Measurements from ENCODE around the gene RPS2.

RPS2 gene

DNA sequence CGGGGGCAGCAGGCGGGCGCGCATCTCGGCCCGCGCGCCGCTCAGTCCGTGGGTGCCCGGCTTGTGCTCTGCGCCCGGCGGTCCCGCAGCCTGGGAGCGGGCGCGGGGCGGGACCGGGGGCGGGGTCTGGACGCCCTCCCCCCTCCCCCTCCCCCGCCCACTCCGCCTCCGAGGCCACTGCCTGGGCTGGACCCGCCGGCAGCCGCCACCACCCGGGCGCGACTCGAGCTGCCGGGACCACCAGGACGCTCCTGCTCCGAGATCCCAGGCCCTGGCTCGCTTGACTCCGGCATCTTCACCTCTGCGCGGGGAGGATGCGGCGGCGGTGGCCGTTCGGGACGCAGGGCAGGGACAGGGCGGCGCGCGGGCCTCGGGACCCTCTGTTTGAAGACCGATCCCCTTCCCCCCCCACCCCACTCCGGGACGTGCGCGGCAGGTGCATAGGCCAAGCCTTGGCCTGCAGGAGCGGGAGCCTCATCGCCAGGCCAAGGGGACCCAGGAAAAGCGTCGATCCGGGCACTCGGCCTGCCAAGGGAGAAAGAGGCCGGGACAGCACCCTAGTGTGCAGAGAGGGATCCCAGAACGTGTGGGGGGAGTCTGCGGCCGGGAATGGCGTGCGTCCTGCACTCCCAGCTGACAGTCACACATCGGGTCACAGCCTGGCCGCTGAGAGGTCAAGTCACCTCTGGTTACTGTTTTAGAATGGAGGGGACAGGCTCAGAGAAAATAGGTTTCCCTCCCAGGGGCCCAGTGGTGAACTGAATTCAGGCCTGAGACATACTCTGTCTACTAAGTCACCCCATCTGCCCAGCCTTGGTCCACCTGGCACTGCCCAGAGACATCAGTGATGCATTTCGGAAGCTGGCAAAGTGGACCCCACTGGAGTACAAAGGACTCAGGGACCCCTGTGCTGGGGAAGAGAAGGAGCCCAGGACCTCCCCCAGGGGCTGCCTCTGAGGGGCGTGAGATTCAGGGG, 46.0 kb downstream of the RPS2 start, which contains the start of gene HS3ST6:
HS3ST6 (minus strand) TSS at position 65 of the 976 bp plus-strand sequence. CDS start 92 bp downstream, outside the sequence.
- DNase-seq (ENCODE audit: low read depth) = no peak

DNA sequence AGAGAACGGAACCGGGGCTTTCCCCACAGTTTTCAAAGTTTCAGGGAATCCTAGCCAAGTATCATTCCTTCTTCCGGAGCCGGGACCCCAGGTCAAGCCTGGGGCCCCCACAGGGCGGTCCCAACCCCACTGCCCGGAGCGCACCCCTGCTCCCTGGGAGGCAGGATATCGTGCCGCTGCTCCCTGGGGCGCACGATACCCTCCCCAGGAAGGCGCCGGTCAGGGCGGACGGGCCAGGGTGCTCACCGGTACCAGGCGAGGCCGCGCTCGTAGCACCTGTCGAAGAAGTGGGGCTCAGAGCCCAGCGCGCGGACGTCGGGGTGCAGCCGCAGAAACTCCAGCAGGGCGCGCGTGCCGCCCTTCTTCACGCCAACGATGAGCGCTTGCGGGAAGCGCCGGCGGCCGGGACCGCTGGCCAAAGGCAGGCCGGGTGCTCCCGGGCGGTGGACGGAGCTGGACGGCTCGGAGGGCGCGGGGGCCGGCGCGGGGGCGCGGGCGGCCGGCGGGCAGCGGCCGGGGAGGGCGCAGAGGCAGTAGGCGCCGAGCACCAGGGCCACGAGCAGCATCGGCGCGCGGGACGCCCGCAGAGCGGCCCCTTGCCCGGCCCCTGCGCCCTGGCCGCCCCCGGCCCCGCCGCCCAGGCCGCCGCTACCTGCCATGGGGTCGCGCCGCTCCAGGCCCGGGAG, 46.8 kb downstream of the RPS2 start:
- no peak for DNase-seq (ENCODE audit: low read depth)

DNA sequence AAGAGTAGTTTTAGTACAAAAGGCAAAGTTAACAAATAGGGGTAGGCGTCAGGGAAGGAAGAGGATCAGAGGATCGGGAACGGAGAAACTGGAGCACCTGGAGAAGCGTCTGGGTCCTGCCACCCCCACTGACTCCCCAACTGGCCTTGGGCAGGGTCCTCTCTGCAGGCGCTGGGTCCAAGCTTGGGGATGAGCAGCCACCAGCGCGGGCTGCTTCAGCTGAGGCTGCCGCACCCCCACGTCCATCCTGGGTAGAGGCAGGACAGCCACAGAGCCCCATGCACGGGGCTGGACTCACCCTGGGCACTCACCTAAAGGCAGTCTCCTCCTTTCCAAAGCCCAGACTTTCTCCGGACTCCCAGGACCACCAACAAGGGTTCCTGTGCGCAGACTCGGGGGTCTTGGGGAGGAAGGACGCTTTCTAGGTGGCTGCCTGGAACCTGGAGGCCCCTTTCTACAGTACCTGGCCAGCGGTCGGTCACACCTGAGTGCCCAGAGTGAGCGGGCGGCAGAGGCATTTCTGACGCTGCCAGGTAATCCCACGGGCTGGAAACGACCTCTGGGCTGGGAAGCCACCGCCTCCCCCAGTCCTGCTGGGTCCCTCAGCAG, 47.5 kb downstream of the RPS2 start:
- DNase-seq (ENCODE audit: low read depth) = no peak

DNA sequence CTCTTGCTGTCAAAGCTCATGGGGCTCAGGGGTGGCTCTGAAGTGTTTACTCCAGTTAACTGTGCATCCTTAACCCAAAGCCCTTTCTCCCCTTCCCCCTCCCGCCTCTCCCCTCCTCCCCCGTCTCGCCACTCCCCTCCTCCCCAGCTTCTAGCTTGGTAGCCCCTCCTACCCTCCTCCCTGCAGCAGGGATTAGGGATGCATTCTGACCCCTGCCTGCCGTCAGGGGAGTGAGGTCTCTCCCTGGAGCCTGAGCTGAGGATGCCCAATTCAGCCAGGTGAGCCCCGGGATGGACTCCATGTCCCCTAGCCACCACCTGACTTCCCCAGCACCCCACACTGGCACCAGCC, 48.0 kb downstream of the RPS2 start:
- no peak for DNase-seq (ENCODE audit: low read depth)

DNA sequence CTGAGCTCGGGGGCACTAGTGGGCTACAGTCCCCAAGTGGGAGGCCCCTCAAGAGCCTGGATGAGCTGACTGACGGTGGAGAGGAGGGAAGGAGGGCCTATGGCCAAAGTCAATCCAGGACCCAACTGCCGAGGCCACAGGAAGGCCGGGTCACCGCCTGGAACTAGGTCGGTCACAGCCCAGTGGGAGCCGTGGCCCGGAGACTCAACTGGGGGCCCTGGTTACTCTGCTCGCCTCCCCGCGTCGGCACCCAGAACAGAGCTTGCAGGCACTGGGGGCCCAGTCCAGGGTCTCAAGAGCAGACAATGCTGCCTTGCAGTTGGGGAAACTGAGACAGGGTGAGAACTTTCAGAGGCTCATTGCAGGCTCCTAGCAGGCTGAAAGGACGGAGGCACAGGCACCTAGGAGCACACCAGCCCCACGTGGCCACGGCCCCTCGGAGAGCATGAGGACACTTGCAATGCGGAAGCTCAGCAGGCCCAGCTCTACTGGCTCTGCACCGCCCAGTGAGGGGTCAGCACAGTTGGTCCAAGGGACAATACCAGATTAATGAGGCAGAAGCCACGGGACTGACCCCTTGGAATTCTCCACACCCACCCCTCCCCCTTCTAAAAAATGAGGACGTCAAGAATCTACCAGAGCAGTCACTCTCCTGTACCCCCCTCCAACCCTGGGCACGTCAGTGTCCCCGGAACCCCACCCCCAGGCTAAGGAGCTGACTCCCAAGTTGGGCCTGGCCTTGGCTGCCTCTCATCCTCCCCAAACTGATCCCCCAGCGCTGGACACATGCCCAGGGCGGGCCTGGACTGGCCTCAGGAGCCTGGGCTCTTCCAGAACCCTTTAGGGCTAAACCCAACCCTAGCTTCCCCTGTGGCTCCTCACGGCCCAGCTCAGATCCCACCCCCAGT, 48.6 kb downstream of the RPS2 start:
- DNase-seq (ENCODE audit: low read depth) = no peak

DNA sequence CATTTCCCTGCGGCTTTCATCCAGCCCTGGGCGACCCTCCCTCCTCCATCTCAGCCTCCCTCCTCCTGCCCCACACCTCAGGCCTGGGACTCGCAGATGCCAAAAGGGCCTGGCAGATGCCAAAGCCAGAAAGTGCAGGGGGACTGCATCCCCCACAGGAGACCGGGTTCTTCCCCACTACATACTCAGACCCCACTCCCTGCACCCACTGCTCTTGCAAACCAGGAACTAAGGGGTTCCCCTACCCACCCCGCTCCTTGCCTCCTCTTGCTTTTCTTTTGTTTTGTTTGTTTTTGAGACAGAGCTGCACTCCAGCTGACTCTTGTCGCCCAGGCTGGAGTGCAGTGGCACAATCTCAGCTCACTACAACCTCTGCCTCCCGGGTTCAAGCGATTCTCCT, 49.6 kb downstream of the RPS2 start:
- no peak for DNase-seq (ENCODE audit: low read depth)

DNA sequence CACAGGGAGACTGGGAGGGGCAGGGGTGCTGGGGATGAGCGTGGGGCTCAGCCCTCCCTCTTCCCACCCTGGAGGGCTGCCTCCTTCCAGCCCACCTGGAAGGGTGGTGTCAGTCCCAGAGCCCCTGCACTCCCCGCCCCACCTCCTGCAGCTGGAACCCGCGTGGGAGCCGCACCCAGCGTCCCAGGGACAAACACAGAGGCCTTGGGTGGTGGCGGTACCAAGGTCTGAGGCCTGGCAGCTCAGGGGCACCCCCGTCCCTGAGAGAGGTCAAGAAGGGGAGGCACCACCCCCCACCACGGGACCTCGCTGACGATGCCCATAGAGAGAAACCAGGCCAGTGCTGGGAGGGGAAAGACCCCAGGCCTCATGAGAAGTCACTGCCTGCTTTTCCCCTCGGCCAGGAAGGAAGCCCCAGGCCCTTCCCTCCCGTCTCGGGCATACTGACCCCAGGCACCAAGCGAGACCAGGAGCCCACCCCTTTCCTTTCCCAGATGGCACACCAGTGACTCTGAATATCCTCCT, 50.5 kb downstream of the RPS2 start:
- DNase-seq (ENCODE audit: low read depth) = no peak

DNA sequence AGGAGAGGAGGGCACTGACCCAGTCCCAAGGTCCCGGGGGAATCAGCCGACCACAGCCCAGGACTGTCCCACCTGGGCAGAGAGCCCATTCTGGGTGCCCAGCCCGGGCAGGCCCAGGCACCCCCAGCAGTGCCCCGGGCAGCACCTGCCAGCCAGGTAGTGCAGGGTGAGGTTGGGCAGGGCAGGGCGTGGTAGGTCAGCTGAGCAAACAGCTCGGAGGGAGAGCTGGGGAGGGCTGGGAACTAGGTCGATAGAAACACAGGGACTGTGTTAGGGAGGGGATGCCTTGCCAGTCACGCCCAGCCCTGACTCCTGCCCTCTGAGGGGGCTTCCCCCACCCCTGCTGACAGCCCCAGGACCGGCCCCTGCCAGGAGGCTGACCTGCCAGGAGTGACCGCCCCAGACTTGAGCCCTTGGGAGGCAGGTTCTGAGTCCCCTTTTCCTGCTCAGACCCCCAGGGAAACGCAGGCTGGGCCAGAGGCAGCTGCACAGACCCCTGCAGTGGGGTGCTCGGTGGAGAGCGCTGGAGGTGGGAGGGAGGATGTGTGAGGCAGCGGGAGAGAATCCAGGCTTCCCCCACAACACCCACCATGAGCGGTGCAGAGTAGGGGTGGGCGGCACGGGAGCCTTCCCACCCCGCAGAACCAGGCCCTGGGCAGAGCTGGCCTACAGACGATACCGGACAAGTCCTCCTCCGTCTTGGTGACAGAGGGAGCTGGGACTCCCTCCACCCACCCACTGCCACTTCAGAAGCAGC, 51.1 kb downstream of the RPS2 start:
- DNase-seq (ENCODE audit: low read depth) = no peak

DNA sequence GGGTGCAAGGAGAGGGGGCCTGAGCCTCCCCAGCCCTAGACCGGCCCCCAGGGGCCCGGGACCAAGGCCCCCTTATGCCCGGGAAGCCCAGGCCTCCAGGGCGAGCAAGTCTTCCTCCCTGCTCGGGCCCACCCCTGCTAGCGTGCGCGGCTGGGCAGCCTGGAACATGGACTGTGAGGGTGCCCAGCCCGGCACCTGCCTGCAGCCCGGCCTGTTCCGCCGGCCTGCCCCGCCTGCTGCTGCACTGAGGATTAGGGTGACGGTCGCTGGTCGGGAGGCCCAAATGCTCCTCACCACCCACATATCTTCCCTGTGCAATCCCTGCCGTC, 52.4 kb downstream of the RPS2 start:
- no peak for DNase-seq (ENCODE audit: low read depth)
